HepG2 (cell line): Measurements from ENCODE around the gene CEBPB. TPM values are rescaled to one million over a fixed set of nuclear protein-coding genes. Genes with fewer than 3 reads are reported as not detected.

ENCODE experiments used
- GFI1 ChIP-seq: sonication (generic); formaldehyde crosslinking; IDR thresholded peaks from 2 replicates; pipeline ENCODE4 v1.5.0; 2020; ENCODE audit warnings: missing genetic modification reagents, mild to moderate bottlenecking, borderline replicate concordance
- HNRNPL ChIP-seq: fragments of 200-400 bp; formaldehyde crosslinking; IDR thresholded peaks from 2 replicates; pipeline ENCODE4 v1.6.1; 2017; ENCODE audit warnings: mild to moderate bottlenecking, low read depth, low read length
- NCOA1 ChIP-seq: sonication (generic); formaldehyde crosslinking; IDR thresholded peaks from 2 replicates; pipeline ENCODE4 v1.9.0; 2021; ENCODE audit warnings: missing genetic modification reagents
- PITX1 ChIP-seq: sonication (generic); formaldehyde crosslinking; IDR thresholded peaks from 2 replicates; pipeline ENCODE4 v1.5.1; 2020; ENCODE audit warnings: mild to moderate bottlenecking, missing genetic modification reagents
- POGZ ChIP-seq: sonication (generic); formaldehyde crosslinking; IDR thresholded peaks from 2 replicates; pipeline ENCODE4 v1.4.0; 2020; ENCODE audit warnings: mild to moderate bottlenecking, missing genetic modification reagents
- RAD51 ChIP-seq: fragments of 450-650 bp; IDR thresholded peaks from 2 replicates; pipeline ENCODE4 v1.6.1; 2016; ENCODE audit warnings: borderline replicate concordance
- RFX5 ChIP-seq: IDR thresholded peaks from 2 replicates; pipeline ENCODE4 v1.6.1; 2011; ENCODE audit warnings: low read depth, low read length, improper control_type of control experiment
- SOX5 ChIP-seq: IDR thresholded peaks from 2 replicates; pipeline ENCODE4 v1.6.1; 2016; ENCODE audit warnings: borderline replicate concordance
- TIGD3 ChIP-seq: sonication (generic); formaldehyde crosslinking; IDR thresholded peaks from 2 replicates; pipeline ENCODE4 v1.5.1; 2020; ENCODE audit warnings: mild to moderate bottlenecking, missing genetic modification reagents, borderline replicate concordance
- ZBTB4 ChIP-seq: sonication (generic); formaldehyde crosslinking; IDR thresholded peaks from 2 replicates; pipeline ENCODE4 v1.4.0; 2020; ENCODE audit warnings: missing genetic modification reagents, mild to moderate bottlenecking, borderline replicate concordance
- ZBTB49 ChIP-seq: sonication (generic); formaldehyde crosslinking; IDR thresholded peaks from 2 replicates; pipeline ENCODE4 v1.4.0; 2020; ENCODE audit warnings: missing genetic modification reagents, borderline replicate concordance
- ZNF691 ChIP-seq: sonication (generic); formaldehyde crosslinking; IDR thresholded peaks from 2 replicates; pipeline ENCODE4 v1.4.0; 2020; ENCODE audit warnings: missing genetic modification reagents, low read depth, mild to moderate bottlenecking, borderline replicate concordance
- ZNF775 ChIP-seq: sonication (generic); formaldehyde crosslinking; IDR thresholded peaks from 2 replicates; pipeline ENCODE4 v1.4.0; 2020; ENCODE audit warnings: missing genetic modification reagents, mild to moderate bottlenecking, moderate library complexity, borderline replicate concordance
- ZSCAN21 ChIP-seq: sonication (generic); formaldehyde crosslinking; IDR thresholded peaks from 2 replicates; pipeline ENCODE4 v1.8.0; 2022; ENCODE audit warnings: mild to moderate bottlenecking, missing genetic modification reagents, moderate library complexity, borderline replicate concordance
- polyA plus RNA-seq, 8 experiments: library from polyadenylated mRNA; depleted of rRNA in 3 of 8; stranded (reverse) in 7 of 8; unstranded in 1 of 8; fragments of >200 nt; fragmentation: Illumina TruSeq in 4 of 8; extraction: Trizol in 4 of 8; gene quantifications; 2 replicates each; pipeline versions ENCODE4 v1.2.1 to v1.2.3, GENCODE V29; 2011 to 2016; ENCODE audit warnings: low read depth in 4 of 8, missing spikeins in 1 of 8, mixed read lengths in 1 of 8; ENCODE audit not compliant: insufficient read depth in 1 of 8
- total RNA-seq, 5 experiments: library from RNA; depleted of rRNA; stranded (reverse); fragments of >200 nt; fragmentation: Illumina TruSeq; extraction: Trizol; gene quantifications; 2 replicates each; pipeline ENCODE4 v1.2.3, GENCODE V29; 2016; ENCODE audit warnings: low read depth in 1 of 5
- TF ChIP-seq, protein P1 (sequence below): sonication (generic); formaldehyde crosslinking; IDR thresholded peaks from 2 replicates; pipeline ENCODE4 v1.4.0; 2020; ENCODE audit warnings: mild to moderate bottlenecking, low read depth, missing genetic modification reagents
- TF ChIP-seq, protein P2 (sequence below): IDR thresholded peaks from 2 replicates; pipeline ENCODE4 v1.6.1; 2016; ENCODE audit warnings: missing compliant biosample characterization, missing genetic modification reagents, borderline replicate concordance

Gene CEBPB
- total and polyA plus RNA-seq, 2 of the 13 experiments (the other 11 are each of a cell fraction or from before 2014, with no cell fraction given): 18.5 to 28.2 TPM

- peak; percentile 77; the same call in 1 of the 2 replicates for TF ChIP-seq ZBTB49 (CRISPR knock-in tag)
- TF ChIP-seq, protein P1, sequence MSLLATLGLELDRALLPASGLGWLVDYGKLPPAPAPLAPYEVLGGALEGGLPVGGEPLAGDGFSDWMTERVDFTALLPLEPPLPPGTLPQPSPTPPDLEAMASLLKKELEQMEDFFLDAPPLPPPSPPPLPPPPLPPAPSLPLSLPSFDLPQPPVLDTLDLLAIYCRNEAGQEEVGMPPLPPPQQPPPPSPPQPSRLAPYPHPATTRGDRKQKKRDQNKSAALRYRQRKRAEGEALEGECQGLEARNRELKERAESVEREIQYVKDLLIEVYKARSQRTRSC: 0 out of 2 replicates have a peak, but pooled peaks have one; percentile 65
- no peak for TF ChIP-seq NCOA1 (CRISPR knock-in tag)
- peak; percentile 77; the same call in 1 of the 2 replicates for TF ChIP-seq GFI1 (CRISPR knock-in tag)
- peak; percentile 79 for TF ChIP-seq HNRNPL
- TF ChIP-seq POGZ (CRISPR knock-in tag): peak; percentile 84
- peak; percentile 43; the same call in 1 of the 2 replicates for TF ChIP-seq SOX5 (CRISPR knock-in tag)
- no peak for TF ChIP-seq RAD51
- peak; percentile 89 for TF ChIP-seq PITX1 (CRISPR knock-in tag)
- peak; percentile 98 for TF ChIP-seq ZNF691 (CRISPR knock-in tag)
- TF ChIP-seq ZBTB4 (CRISPR knock-in tag): peak; percentile 91; the same call in 1 of the 2 replicates
- peak; percentile 94 for TF ChIP-seq ZSCAN21 (CRISPR knock-in tag)
- TF ChIP-seq ZNF775: peak; percentile 91
- no peak for TF ChIP-seq TIGD3
- TF ChIP-seq, protein P2, sequence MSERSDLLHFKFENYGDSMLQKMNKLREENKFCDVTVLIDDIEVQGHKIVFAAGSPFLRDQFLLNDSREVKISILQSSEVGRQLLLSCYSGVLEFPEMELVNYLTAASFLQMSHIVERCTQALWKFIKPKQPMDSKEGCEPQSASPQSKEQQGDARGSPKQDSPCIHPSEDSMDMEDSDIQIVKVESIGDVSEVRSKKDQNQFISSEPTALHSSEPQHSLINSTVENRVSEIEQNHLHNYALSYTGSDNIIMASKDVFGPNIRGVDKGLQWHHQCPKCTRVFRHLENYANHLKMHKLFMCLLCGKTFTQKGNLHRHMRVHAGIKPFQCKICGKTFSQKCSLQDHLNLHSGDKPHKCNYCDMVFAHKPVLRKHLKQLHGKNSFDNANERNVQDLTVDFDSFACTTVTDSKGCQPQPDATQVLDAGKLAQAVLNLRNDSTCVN (CRISPR knock-in tag): peak; percentile 68; the same call in 1 of the 2 replicates
- peak; percentile 63; the same call in 1 of the 2 replicates for TF ChIP-seq RFX5
These were observed 18.1 kb upstream of the CEBPB start (continued) for GRCh38 chr20:50172347-50173013.
